OCI-LY3 (cell line): ENCODE data around the gene MED13L.
A peak's percentile ranks its signal among the peaks of the same experiment; 100 is the strongest.

ENCODE experiments used
- H2AFZ ChIP-seq: fragments of 200-600, 300-600 bp; shearing (Covaris generic); 2 replicates; pipeline ENCODE4 v1.6.0; 2014; ENCODE audit warnings: antibody characterized with exemption, low read depth, low read length
- H3K27ac ChIP-seq: fragments of 200-600, 300-600 bp; sonication (generic); 2 replicates; pipeline ENCODE4 v1.5.1; 2014; ENCODE audit warnings: mild to moderate bottlenecking, low read length, moderate library complexity, mixed read lengths
- H3K27me3 ChIP-seq: fragments of 200-600, 300-600 bp; sonication (generic); 2 replicates; pipeline ENCODE4 v1.6.1; 2014; ENCODE audit warnings: low read depth, low read length, mixed read lengths
- H3K36me3 ChIP-seq: fragments of 200-600, 300-600 bp; sonication (generic); replicated peaks from 2 replicates; pipeline ENCODE3; 2014; ENCODE audit warnings: low read depth, low read length, mixed read lengths
- H3K4me1 ChIP-seq: fragments of 300-600, 200-600 bp; sonication (generic); 2 replicates; pipeline ENCODE4 v1.6.1; 2014; ENCODE audit warnings: low read length, mixed read lengths
- H3K4me2 ChIP-seq: fragments of 200-600, 300-600 bp; sonication (generic); 2 replicates; pipeline ENCODE4 v1.6.1; 2014; ENCODE audit warnings: low read length, mixed read lengths
- H3K4me3 ChIP-seq: fragments of 300-600, 200-600 bp; sonication (generic); 2 replicates; pipeline ENCODE4 v1.5.1; 2014; ENCODE audit warnings: antibody characterized with exemption, mild to moderate bottlenecking, low read length, moderate library complexity
- H3K79me2 ChIP-seq: fragments of 300-600, 200-600 bp; shearing (Covaris generic); 2 replicates; pipeline ENCODE4 v1.6.1; 2014; ENCODE audit warnings: mild to moderate bottlenecking, low read length, mixed read lengths
- H3K9ac ChIP-seq: fragments of 300-600, 200-600 bp; shearing (Covaris generic); 2 replicates; pipeline ENCODE4 v1.6.0; 2014; ENCODE audit warnings: mild to moderate bottlenecking, low read length, moderate library complexity
- H3K9me3 ChIP-seq: fragments of 200-600, 300-600 bp; shearing (Covaris generic); 2 replicates; pipeline ENCODE4 v1.6.1; 2014; ENCODE audit warnings: low read length, mixed read lengths; ENCODE audit not compliant: insufficient read depth
- H4K20me1 ChIP-seq: fragments of 200-600, 300-600 bp; sonication (generic); 2 replicates; pipeline ENCODE4 v1.6.1; 2016; ENCODE audit warnings: low read length, mixed read lengths; ENCODE audit not compliant: insufficient read depth
- CTCF ChIP-seq: fragments of 200-600, 300-600 bp; sonication (generic); IDR thresholded peaks from 2 replicates; pipeline ENCODE4 v1.5.1; 2014; ENCODE audit warnings: antibody characterized with exemption, low read length, low read depth
- EZH2phosphoT487 ChIP-seq: fragments of 200-600 bp; shearing (Covaris generic); IDR thresholded peaks from 2 replicates; pipeline ENCODE4 v1.6.1; 2018; ENCODE audit warnings: antibody characterized with exemption, mixed run types, low read depth

MED13L gene

DNA sequence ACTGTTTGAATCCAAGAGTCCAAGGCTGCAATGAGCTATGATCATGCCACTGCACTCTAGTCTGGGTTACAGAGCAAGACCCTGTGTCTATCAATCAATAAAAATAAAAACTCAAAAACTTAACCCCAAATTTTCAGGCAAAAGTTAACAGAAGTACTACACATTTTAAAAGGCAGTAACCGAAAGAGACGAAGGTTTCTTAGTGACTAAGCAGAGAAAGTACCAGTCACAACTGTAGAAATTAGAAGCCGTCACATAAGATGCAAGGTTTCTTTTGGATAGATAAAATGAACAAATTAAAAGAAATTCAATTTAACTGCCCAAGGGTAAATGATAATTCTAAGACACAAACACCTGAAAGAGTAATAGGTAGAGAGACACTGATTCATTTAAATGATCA, 103.5 kb downstream of the MED13L start:
- H3K36me3 ChIP-seq = peaks cover 5% of the 10 kb centered on the region
- H2AFZ ChIP-seq = no peak overlapping the region
- H3K9me3 ChIP-seq = no peaks in the 10 kb centered on the region
- peak overlapping the region; percentile 91 for H3K4me2 ChIP-seq
- peaks cover 57% of the 10 kb centered on the region for H3K4me1 ChIP-seq
- peaks cover 100% of the 10 kb centered on the region for H3K79me2 ChIP-seq
- peak overlapping the region; percentile 32 for H3K4me3 ChIP-seq
- peaks cover 35% of the 10 kb centered on the region for H4K20me1 ChIP-seq
- TF ChIP-seq CTCF = no peak
- no peak for TF ChIP-seq EZH2phosphoT487
- H3K27me3 ChIP-seq = no peaks in the 10 kb centered on the region
- H3K27ac ChIP-seq = peak overlapping the region; percentile 66
- H3K9ac ChIP-seq = peak overlapping the region; percentile 47

DNA sequence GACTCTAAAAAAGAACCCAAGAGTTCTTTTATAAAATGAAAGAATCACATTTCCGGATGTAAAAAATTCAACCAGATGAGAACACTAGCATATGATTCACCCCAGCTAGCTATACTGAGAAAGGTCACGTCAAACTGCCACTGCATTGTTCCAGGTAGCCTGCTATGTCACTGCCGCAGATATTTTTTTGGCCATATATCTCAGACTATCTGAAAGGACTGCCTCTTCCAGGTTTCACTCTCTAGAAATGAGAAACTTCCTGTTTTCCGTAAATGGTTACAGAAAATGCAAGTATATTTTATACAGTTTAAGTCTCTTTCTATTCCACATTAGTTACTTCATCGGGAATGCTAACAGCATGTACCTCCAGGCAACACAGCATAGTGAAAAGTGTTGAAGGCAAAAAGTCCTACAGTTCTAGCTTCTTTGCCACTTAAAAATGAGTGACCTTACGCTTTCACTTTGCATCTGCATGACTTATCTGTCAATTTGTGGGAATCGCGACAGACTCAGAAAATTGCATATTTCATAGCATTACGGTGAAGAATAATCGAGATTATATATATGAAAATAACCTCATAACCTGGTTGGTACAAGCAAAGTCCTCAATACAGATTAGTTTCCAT, 105.2 kb downstream of the MED13L start:
- Histone ChIP-seq H3K27ac (peak overlapping the region; percentile 66), H3K27me3 (no peaks in the 10 kb centered on the region), H3K4me1 (peaks cover 57% of the 10 kb centered on the region), H3K9me3 (no peaks in the 10 kb centered on the region), H3K79me2 (peaks cover 99% of the 10 kb centered on the region), H3K9ac (peak overlapping the region; percentile 60), H3K36me3 (peaks cover 5% of the 10 kb centered on the region), H2AFZ (no peak overlapping the region), H3K4me3 (peak overlapping the region; percentile 71), H4K20me1 (peaks cover 27% of the 10 kb centered on the region), H3K4me2 (peak overlapping the region; percentile 91)
- no peak for TF ChIP-seq EZH2phosphoT487
- TF ChIP-seq CTCF = no peak

GRCh38 chr12:116171549-116171948, 105.9 kb downstream of the MED13L start:
- Histone ChIP-seq H3K4me3 (peak overlapping the region; percentile 71), H4K20me1 (peaks cover 26% of the 10 kb centered on the region), H3K9ac (peak overlapping the region; percentile 60), H3K4me1 (peaks cover 56% of the 10 kb centered on the region), H2AFZ (no peak overlapping the region), H3K4me2 (peak overlapping the region; percentile 91), H3K9me3 (no peaks in the 10 kb centered on the region), H3K27me3 (no peaks in the 10 kb centered on the region), H3K36me3 (peaks cover 5% of the 10 kb centered on the region), H3K79me2 (peaks cover 99% of the 10 kb centered on the region), H3K27ac (peak overlapping the region; percentile 66)
- TF ChIP-seq CTCF = no peak
- no peak for TF ChIP-seq EZH2phosphoT487

GRCh38 chr12:116169071-116169470, 108.4 kb downstream of the MED13L start:
- Histone ChIP-seq H3K36me3 (peaks cover 5% of the 10 kb centered on the region), H4K20me1 (peaks cover 31% of the 10 kb centered on the region), H2AFZ (no peak overlapping the region), H3K4me3 (no peak overlapping the region), H3K4me2 (no peak overlapping the region), H3K79me2 (peaks cover 97% of the 10 kb centered on the region), H3K9ac (no peak overlapping the region), H3K4me1 (peaks cover 32% of the 10 kb centered on the region), H3K27me3 (no peaks in the 10 kb centered on the region), H3K27ac (no peak overlapping the region), H3K9me3 (no peaks in the 10 kb centered on the region)
- no peak for TF ChIP-seq EZH2phosphoT487
- TF ChIP-seq CTCF = no peak
